PC-9 (cell line): ENCODE results near the gene PNPLA4.

ENCODE experiments used
- EZH2 ChIP-seq: fragments of 200-600 bp; sonication (generic); IDR thresholded peaks from 2 replicates; pipeline ENCODE4 v1.8.0; 2017; ENCODE audit warnings: antibody characterized with exemption, low read depth
- TF ChIP-seq, protein P1 (sequence below): fragments of 200-600 bp; sonication (generic); conservative IDR thresholded peaks from 2 replicates; pipeline ENCODE4 v1.6.1; 2017; ENCODE audit warnings: mixed run types, antibody characterized with exemption, mild to moderate bottlenecking, moderate library complexity

DNA sequence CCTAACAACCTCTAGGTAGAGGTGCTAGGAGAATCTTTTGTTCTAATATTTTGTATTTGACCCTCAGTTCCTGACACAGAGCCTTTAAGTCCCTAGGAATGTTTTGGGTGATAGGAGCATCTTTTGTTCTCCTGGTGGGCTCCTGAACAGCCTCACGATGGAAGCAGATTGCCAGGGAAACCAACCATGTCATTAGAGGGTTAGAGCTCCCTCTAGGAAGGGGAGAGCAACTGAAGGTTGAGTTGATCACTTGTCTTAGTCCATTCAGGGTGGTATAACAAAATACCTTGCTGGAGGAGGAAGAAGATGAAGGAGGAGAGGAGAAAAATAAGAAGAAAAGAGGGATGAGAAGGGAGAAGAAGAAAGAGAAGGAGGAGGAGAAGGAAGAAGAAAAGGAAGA is 75.0 kb downstream of the PNPLA4 start:
- TF ChIP-seq, protein P1, sequence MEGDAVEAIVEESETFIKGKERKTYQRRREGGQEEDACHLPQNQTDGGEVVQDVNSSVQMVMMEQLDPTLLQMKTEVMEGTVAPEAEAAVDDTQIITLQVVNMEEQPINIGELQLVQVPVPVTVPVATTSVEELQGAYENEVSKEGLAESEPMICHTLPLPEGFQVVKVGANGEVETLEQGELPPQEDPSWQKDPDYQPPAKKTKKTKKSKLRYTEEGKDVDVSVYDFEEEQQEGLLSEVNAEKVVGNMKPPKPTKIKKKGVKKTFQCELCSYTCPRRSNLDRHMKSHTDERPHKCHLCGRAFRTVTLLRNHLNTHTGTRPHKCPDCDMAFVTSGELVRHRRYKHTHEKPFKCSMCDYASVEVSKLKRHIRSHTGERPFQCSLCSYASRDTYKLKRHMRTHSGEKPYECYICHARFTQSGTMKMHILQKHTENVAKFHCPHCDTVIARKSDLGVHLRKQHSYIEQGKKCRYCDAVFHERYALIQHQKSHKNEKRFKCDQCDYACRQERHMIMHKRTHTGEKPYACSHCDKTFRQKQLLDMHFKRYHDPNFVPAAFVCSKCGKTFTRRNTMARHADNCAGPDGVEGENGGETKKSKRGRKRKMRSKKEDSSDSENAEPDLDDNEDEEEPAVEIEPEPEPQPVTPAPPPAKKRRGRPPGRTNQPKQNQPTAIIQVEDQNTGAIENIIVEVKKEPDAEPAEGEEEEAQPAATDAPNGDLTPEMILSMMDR: no peak
- TF ChIP-seq EZH2: no peak
